K562 (cell line): ENCODE data around the gene C1QTNF6. TPM values are rescaled to one million over a fixed set of nuclear protein-coding genes. Genes with fewer than 3 reads are reported as not detected.
A peak's percentile ranks its signal among the peaks of the same experiment; 100 is the strongest.

Experiments
- ATAC-seq: fragments of 200-7000 bp; cut with Tn5 transposase; 3 replicates; pipeline ENCODE4 v1.9.1; 2020; ENCODE audit warnings: moderate library complexity
- BruUV-seq: library from RNA; stranded (reverse); fragments of 400-500 nt; replicated peaks from 2 replicates; lab custom pipeline; 2021; lab: Mats Ljungman, UMichigan
- CTCF ChIA-PET: fragments of 300-600 bp; formaldehyde crosslinking; extraction: SDS; loops from one replicate; lab custom pipeline; 2021; ENCODE audit warnings: low intra/inter-chr PET ratio; lab: Yijun Ruan, JAX
- POLR2A ChIA-PET: fragments of 300-600, 350-650 bp; sonication (Branson Sonifier 250); formaldehyde crosslinking; extraction: SDS; loops from one replicate; lab custom pipeline; 2021; ENCODE audit warnings: antibody characterized with exemption, inconsistent platforms; lab: Yijun Ruan, JAX
- DNase-seq, 4 experiments: peaks; one replicate each; pipeline versions ENCODE4 v3.0.0 to v3.0.0-alpha.2; 2011 to 2018; ENCODE audit warnings: low spot score in 3 of 4, mixed read lengths in 3 of 4; ENCODE audit errors: extremely low read depth in 1 of 4
- FAIRE-seq: peaks from 2 replicates; lab custom pipeline; 2011; peaks lifted over from hg19 to GRCh38; lab: Jason Lieb, UNC
- H2AFZ ChIP-seq: 2 replicates; pipeline ENCODE4 v1.6.0; 2011; ENCODE audit warnings: low read depth, low read length, control low read depth, inconsistent platforms
- H3K27ac ChIP-seq: fragments of 200-600 bp; 3 replicates; pipeline ENCODE4 v1.8.0; 2011; ENCODE audit warnings: low read depth, mild to moderate bottlenecking, control low read depth, inconsistent platforms, low read length, moderate library complexity, mixed read lengths; ENCODE audit errors: extremely low read depth
- H3K27me3 ChIP-seq, 2 experiments: fragments of 300-600 bp in 1 of 2; 2 replicates in 1 of 2; 3 replicates in 1 of 2; pipeline versions ENCODE4 v1.6.0 to v1.8.0; 2011; ENCODE audit warnings: inconsistent platforms in 2 of 2, low read length in 2 of 2, mild to moderate bottlenecking in 1 of 2, mixed read lengths in 1 of 2, moderate library complexity in 1 of 2; ENCODE audit not compliant: control insufficient read depth in 2 of 2, insufficient read depth in 2 of 2
- H3K36me3 ChIP-seq: fragments of 300-600 bp; 3 replicates; pipeline ENCODE4 v1.8.0; 2011; ENCODE audit warnings: mild to moderate bottlenecking, low read length, inconsistent platforms; ENCODE audit not compliant: control insufficient read depth, insufficient read depth
- H3K4me1 ChIP-seq, 2 experiments: fragments of 200-600 bp in 1 of 2; replicated peaks in 1 of 2; 2 replicates in 1 of 2; 3 replicates in 1 of 2; pipeline versions ENCODE4 v1.5.1 to v1.8.0; 2011; ENCODE audit warnings: inconsistent platforms in 2 of 2, low read length in 2 of 2, mild to moderate bottlenecking in 1 of 2, mixed read lengths in 1 of 2, moderate library complexity in 1 of 2; ENCODE audit not compliant: control insufficient read depth in 2 of 2, insufficient read depth in 2 of 2
- H3K4me2 ChIP-seq: 2 replicates; pipeline ENCODE4 v1.6.1; 2011; ENCODE audit warnings: low read length, control low read depth, inconsistent platforms, mixed read lengths; ENCODE audit not compliant: insufficient read depth
- H3K4me3 ChIP-seq: fragments of 200-600 bp; sonication (generic), shearing (Covaris generic); 2 replicates; pipeline ENCODE4 v1.5.1; 2016; ENCODE audit warnings: control low read depth, inconsistent platforms
- H3K79me2 ChIP-seq: fragments of 200-600 bp; 3 replicates; pipeline ENCODE4 v1.8.0; 2011; ENCODE audit warnings: low read length, inconsistent platforms; ENCODE audit not compliant: control insufficient read depth, insufficient read depth
- H3K9ac ChIP-seq, 2 experiments: 2 replicates each; pipeline versions ENCODE4 v1.6.0 to v1.6.1; 2011; ENCODE audit warnings: low read depth in 2 of 2, low read length in 2 of 2, control low read depth in 1 of 2, inconsistent platforms in 1 of 2, mild to moderate bottlenecking in 1 of 2, mixed read lengths in 1 of 2; ENCODE audit not compliant: insufficient read depth in 1 of 2
- H3K9me1 ChIP-seq: one replicate; pipeline ENCODE4 v1.6.0; 2011; ENCODE audit warnings: inconsistent platforms, mild to moderate bottlenecking, low read length, moderate library complexity; ENCODE audit not compliant: control insufficient read depth, insufficient read depth
- H3K9me3 ChIP-seq: replicated peaks from 2 replicates; pipeline ENCODE4 v1.5.1; 2011; ENCODE audit warnings: low read depth, low read length, inconsistent platforms; ENCODE audit not compliant: control insufficient read depth, insufficient read depth
- H4K20me1 ChIP-seq: replicated peaks from 2 replicates; pipeline ENCODE4 v1.6.1; 2011; ENCODE audit warnings: low read length, inconsistent platforms, mixed read lengths; ENCODE audit not compliant: control insufficient read depth, insufficient read depth
- BCOR ChIP-seq: fragments of 450-650 bp; IDR thresholded peaks from 2 replicates; pipeline ENCODE4 v1.6.1; 2016
- RBM25 ChIP-seq: fragments of 200-400 bp; formaldehyde crosslinking; IDR thresholded peaks from 2 replicates; pipeline ENCODE4 v1.6.1; 2018; ENCODE audit warnings: low read length, low read depth, moderate library complexity; ENCODE audit not compliant: severe bottlenecking
- SIX5 ChIP-seq, 2 experiments: IDR thresholded peaks; 2 replicates each; pipeline ENCODE4 v1.6.1; 2011; ENCODE audit warnings: low read length in 2 of 2, borderline replicate concordance in 1 of 2, low read depth in 1 of 2, mild to moderate bottlenecking in 1 of 2, moderate library complexity in 1 of 2; ENCODE audit not compliant: insufficient read depth in 1 of 2
- TRIM24 ChIP-seq, 2 experiments: fragments of 450-650 bp; IDR thresholded peaks; 2 replicates each; pipeline ENCODE4 v1.6.1; 2016
- ZFP36 ChIP-seq: fragments of 150-350 bp; IDR thresholded peaks from 2 replicates; pipeline ENCODE4 v1.6.1; 2018; ENCODE audit warnings: low read length, low read depth; ENCODE audit not compliant: partially characterized antibody
- WGBS: fragments of 100-300 bp; shearing (Covaris generic); methylation state at CpG from one replicate; pipeline ENCODE4 v1.1.6; 2016; ENCODE audit warnings: low coverage, mixed read lengths; ENCODE audit not compliant: insufficient coverage; ENCODE audit errors: missing lambda C conversion rate; 5-methylcytosine and 5-hydroxymethylcytosine counted together
- in situ Hi-C: fragments of 300-500 bp; cut with MboI; formaldehyde crosslinking; loops from 4 replicates; pipeline ENCODE4 v1.15.0; 2018; ENCODE audit warnings: inconsistent platforms, mixed read lengths
- intact Hi-C: fragments of 100-400 bp; cut with micrococcal nuclease; formaldehyde crosslinking; loops from 2 replicates; pipeline ENCODE4 v1.14.2; 2022
- polyA plus RNA-seq, 8 experiments: library from polyadenylated mRNA; depleted of rRNA in 4 of 8; stranded (reverse) in 5 of 8; unstranded in 3 of 8; fragments of >200 nt; fragmentation: Nextera tagmentation in 2 of 8; fragmentation: Illumina TruSeq in 1 of 8; extraction: Ambion mirVana in 2 of 8; extraction: Trizol in 1 of 8; gene quantifications; 2 replicates each; pipeline versions ENCODE4 v1.2.1 to v1.2.3, GENCODE V29; 2011 to 2014; ENCODE audit warnings: inconsistent platforms in 1 of 8, missing spikeins in 1 of 8
- total RNA-seq, 7 experiments: library from RNA; depleted of rRNA in 6 of 7; stranded (reverse); fragments of >200 nt in 6 of 7; fragmentation: Illumina TruSeq in 2 of 7; extraction: Trizol in 2 of 7; gene quantifications; 2 replicates each; pipeline versions ENCODE4 v1.2.1 to v1.2.3, GENCODE V29; 2011 to 2021; ENCODE audit warnings: low replicate concordance in 1 of 7

C1QTNF6 gene
- total and polyA plus RNA-seq, 9 of the 15 experiments (the other 6 are each of a cell fraction or from before 2014, with no cell fraction given): 0.18 to 0.92 (median 0.55) TPM

DNA sequence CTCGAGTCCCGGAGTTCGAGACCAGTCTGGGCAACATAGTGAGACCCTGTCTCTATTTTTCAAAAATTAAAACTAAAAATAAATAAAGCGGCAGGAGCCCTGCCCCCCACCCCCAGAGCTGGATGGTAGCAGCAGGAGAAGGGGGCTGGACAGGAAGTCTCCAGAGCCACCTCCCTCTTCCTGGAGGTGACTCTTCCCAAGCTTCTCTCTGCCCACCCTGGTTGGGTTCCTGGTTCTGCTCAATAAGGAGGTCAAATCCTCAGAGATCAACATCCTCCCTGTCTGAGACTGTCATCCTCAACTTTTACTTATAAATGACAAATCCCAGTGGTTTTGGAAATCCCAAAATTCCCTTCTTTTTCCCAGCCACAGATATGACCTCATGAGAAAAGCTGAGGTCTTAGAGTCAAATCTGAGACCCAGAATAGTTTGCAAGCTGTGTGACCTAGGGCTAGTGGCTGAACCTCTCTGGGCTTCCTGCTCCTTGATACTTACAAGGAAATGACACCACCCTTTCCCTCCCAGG lies 987 bp downstream of the C1QTNF6 start:
- H3K9ac ChIP-seq: no peak overlapping the region
- H3K79me2 ChIP-seq: no peaks in the 10 kb centered on the region
- no TSS peak for BruUV-seq
- no peak overlapping the region for H3K4me2 ChIP-seq
- ChIA-PET POLR2A (interaction anchor here (0.6 kb wide), 1 partner anchor 59 kb away, joined by 3 read pairs; no protein-coding TSS in a partner anchor), CTCF (interaction anchor here (1.2 kb wide), 1 partner anchor 11 kb away, joined by 4 read pairs; no protein-coding TSS in a partner anchor)
- no peaks in the 10 kb centered on the region for H3K9me1 ChIP-seq
- H3K4me1 ChIP-seq: peaks cover 9 to 24% of the 10 kb centered on the region in 2 experiments
- ATAC-seq: no peak
- no peak overlapping the region for H2AFZ ChIP-seq
- H3K27me3 ChIP-seq: peaks cover 0 to 35% of the 10 kb centered on the region in 2 experiments; a peak in 2 of 5 replicates
- H4K20me1 ChIP-seq: 0 out of 2 replicates have a peak, but pooled peaks cover 3% of the 10 kb centered on the region
- no peak for FAIRE-seq
- H3K36me3 ChIP-seq: no peaks in the 10 kb centered on the region
- in situ Hi-C loops (no loop called here), intact Hi-C loops (no loop called here)
- WGBS: 42% methylated on average over 3 of the region's 4 CpGs
- no peak overlapping the region for H3K27ac ChIP-seq
- no peaks in the 10 kb centered on the region for H3K9me3 ChIP-seq
- TF ChIP-seq ZFP36 (peak; percentile 83), BCOR (peak; percentile 60; the same call in 1 of the 2 replicates), SIX5 (IDR thresholded peaks at IDR 0.05; ENCODE audit: borderline replicate concordance in 1 of 2, insufficient read depth in 1 of 2, low read depth in 1 of 2, low read length in 2 of 2) (no peak), RBM25 (peak; percentile 81), TRIM24 (IDR thresholded peaks at IDR 0.05) (no peak)
- TF ChIP-seq, all 486 proteins: peak for 3
- no peak for DNase-seq
- H3K4me3 ChIP-seq: no peak overlapping the region
